NCI-H2196 treated with DMSO at 0.1 percent for 48 hours (cell line): ENCODE data around the gene NLRP1.
A peak's percentile ranks its signal among the peaks of the same experiment; 100 is the strongest.

Experiments used
- DNase-seq: peaks from one replicate; lab custom pipeline; 2025; ENCODE audit not compliant: unreplicated experiment; lab: John Stamatoyannopoulos, UW

The NLRP1 gene

DNA sequence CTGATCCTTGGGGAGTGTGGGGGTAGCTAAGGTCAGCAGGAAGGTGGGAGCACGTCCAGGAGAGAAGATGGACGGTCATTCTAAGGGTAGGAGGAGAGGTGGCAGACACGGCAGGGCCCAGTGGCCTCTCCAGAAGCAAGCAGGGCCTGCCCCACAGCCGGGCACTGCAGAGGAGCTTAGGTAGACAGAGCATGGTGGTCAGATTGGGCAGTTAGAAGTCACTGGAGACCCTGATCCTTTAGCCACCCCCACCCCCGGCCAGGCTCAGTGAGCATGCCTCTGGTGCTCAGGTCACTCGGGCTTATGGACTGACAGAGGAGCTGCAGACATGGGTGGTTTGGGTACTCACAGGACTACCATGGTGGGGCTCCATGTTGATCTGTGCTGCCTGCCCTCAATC is 26.3 kb downstream of the NLRP1 start:
- DNase-seq = no peak

DNA sequence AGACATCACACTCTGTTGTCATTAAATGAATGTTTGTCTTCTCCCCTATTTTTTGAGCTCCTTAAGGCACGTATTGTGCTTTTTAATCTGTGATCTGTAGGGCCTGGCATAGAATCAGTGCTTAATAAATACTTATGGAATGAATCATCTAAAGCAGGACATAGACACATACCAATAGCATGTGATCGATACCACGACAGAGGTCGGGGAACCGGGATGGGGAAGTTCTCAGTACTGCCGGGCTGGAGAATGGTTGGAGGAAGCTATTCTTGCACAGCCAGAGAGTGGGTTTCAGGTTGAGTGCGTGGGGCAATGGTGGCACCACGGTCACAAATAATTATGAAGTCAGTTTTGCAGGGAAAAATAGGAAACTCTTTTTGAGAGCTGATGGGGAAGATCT is 26.8 kb downstream of the NLRP1 start:
- DNase-seq = no peak

DNA sequence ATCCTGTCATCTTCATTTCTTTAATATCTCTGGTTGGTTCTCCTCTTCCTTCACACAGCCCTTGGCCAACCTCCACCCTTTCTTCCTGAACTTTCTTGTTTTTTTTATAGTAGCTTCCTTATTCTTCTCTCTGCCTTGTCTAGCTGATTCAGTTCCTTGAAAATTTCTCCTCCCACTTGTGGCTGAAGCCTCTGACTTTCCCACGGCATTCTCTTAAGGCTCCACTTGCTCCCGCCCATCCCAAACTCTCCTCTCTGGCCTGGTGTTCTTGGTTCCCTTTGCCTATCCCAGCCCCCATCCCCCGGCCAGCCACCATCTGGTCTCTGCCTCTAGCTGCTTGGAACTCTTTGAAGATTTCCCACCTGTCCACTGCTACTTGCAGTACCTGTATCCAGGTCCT is 29.1 kb downstream of the NLRP1 start:
- no peak for DNase-seq

DNA sequence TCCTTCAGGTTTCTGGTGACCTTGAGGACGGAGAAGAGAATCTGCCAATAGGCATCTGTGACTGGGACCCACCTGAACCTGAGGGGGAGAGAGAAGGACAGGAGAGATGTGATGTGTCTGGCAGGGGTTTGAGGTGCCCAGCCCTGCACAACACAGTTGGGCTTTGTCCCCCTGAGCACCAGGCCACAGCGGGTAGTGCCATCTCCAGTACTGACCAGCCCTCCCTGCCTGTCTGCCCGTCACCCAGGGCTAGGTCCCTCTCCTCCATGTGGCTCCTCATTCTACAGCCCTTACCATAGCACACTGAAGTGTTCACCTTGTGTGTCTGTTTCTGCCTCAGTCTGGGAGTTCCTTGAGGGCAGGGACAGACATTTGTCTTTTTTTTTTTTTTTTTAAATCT is 30.8 kb downstream of the NLRP1 start:
- DNase-seq = no peak

DNA sequence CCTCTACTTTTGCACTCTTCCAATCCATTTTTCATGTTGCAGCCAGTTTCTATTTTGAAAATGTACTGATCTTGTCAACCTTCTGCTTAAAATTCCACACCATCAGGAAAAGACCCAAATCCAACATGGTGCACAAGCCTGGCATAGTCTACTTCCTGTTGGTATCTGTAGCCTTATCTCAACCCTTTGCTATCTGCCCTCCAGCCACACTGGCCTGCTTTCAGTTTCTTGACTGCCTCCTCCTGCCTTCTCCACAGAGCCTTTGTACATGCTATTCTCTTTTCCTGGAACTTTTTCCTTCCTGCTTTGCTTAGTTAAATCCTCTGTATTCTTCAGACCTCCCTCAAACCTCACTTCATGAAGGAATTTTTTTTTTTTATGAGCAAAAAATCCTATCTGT is 31.5 kb downstream of the NLRP1 start:
- no peak for DNase-seq

DNA sequence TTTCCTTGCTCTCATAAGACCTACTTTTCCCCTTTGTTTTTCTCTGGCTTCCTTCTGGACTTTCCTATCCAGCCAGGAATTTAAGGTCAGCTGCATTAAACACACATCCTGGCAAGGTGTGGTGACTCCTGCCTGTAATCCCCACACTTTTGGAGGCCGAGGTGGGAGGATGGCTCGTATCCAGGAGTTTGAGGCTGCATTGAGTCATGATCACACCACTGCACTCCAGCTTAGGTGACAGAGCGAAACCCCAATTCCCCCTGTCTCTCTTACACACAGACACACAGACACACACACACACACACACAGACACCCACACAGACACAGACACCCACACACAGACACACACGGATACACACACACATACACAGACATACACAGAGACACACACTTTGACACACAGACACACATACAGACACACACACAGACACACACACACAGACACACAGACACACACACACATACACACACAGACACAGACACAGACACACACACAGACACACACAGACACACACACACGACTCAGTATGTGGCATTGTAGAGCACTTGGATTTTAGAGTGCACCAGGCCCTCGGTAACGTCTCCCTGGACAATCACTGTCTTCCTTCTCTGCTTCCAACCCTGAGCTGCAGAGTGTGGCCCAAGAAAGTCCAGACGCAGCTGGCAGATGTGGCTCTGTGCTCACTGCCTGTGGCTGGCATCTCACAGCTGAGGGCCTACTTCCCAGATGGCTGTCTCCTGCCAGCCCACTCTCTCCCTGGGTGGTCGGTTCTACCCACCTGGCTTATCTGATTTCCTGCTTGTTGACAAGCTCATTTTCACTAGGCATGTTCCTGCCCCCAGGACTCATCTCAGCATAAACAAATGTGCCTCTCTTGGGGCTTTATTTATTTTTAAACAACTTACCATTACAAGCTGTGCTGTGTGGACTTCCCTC is 39.0 kb downstream of the NLRP1 start:
- DNase-seq = no peak

DNA sequence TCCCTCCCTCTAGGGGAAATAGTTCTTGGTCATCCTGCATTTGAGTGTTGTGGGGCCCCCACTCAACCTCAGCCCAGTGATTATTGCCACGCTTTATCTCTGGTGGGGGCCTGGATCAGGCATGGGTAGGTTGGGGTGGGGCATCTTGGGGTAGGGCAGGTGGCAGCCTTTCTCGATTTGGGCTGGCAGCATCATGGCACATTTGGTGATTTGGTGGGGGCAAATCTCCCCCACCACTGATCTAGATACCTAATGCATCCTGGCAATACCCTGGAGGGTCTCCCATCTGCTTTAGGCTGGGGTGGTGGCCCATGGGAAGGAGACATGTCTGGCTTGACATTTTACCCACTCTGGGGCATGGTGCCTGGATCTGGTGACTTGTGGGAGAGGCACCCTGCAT is 40.2 kb downstream of the NLRP1 start:
- DNase-seq = no peak

DNA sequence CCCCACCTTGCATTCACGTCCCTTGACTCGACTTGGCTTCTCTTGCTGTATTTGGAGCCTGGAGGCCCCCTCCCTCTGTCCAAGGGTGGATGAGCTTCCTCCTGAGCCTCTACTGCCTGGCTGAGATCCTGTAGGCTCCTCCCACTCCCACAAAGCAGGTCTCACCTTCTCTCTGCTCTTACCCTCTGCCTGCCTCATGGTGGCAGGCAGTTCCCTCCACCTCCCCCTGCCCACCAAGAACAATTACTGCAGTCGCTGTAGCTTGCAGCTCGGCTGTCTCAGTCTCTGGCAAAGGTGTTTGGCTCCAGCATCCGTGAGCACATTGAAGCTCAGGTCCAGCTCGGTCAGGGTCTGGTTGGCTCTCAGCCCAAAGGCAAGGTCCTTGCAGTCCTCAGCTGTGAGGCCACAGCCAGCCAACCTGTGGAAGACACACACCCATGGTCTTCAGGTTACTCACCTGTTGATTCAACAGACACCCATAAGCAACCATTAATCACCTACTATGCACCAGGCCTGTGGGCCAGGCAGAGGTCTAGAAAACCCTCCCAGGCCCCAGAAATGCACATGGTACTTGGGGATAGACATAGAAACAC is 42.6 kb downstream of the NLRP1 start:
- DNase-seq = no peak

DNA sequence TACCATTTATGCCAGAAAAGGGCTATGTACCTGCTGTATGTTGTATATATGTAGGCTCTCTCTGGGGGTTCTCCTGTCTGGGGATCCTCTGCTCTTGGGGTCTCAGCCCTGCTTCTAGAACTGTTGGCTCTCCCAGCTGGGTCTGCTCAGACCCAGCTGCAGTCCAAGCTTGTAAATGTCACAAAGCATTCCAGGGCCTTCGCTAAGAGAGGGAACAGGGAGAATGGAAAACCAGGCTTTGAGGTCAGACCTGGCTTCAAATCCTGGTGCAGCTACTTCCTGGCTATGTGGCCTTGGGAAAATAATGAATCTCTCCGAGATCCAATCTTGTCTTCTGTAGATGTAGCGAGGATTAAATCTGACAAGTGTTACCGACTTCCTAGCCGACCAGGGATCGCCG is 44.0 kb downstream of the NLRP1 start:
- DNase-seq = no peak

DNA sequence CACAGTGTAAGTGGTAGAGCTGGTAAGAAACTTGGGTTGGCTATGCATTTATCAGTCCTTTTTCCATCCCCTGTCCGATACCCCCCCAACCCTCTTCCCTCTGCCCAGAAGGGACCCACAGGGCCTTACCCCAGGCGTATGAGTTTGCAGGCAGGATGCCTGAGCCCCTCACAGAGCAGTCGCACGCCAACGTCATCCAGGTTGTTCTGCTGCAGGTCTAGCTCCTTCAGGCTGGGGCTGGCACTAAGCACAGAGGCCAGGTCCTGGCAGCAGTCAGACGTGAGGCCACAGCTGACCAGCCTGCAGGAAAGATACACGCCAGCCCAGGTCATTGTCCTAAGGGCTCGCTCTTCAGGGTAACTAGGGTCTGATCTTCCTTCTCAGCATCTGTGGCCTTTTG is 45.0 kb downstream of the NLRP1 start:
- no peak for DNase-seq

DNA sequence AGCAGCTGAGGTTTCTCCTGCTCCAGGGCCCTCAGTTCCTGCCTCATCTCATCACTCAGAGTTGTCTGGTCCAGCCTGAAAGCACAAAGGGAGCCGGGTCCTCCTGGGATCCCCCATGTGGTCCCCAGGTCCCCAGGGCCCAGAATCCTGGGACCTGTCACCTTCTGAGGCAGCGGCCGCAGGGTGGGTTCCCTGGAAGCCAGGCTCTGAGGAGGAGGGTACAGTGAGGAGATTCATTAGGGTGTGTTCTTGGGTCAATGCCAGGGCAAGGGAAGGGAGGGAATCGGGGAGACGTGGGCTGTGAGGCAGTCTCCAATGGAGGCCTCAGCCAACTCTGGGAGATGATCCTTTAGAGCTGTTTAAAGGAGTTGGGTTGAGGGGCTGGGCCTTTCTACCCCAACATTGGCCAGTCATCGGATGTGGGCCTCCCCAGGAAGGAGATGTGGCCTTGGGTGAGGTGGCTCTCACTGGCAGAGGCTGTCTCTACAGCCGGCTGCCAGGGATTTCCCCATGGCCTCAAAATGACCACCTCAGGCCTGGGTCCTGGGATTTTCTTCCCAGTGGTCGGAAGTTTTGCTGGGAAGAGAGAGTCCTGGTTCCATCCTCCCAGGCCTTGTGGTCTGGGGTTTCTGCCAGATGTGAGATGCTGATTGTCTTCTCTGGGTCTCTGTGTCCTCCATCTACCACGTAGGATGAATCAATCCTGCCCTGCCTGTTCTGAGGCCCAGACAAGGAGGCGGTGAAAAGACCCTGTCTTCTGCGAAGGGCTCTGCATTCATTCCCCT is 47.3 kb downstream of the NLRP1 start:
- no peak for DNase-seq

DNA sequence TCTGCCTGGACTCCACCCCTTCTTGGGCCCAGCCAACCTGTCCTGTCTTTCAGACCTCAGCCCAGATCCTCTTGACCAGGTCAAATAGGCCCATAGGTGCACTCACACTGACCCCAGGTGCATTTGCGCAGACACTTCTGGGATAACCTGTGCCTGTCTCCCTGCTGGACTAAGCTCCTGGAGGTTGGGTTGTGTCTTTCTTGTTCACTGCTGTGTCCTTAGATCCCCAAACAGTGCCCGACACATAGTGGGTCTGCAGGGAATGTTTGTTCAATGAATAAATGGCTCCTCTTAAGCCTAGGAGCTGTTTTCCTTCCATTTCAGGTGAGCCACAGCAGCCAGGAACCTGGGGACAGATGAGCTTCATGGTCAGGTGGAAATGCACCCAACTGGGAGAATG is 48.9 kb downstream of the NLRP1 start:
- no peak for DNase-seq

DNA sequence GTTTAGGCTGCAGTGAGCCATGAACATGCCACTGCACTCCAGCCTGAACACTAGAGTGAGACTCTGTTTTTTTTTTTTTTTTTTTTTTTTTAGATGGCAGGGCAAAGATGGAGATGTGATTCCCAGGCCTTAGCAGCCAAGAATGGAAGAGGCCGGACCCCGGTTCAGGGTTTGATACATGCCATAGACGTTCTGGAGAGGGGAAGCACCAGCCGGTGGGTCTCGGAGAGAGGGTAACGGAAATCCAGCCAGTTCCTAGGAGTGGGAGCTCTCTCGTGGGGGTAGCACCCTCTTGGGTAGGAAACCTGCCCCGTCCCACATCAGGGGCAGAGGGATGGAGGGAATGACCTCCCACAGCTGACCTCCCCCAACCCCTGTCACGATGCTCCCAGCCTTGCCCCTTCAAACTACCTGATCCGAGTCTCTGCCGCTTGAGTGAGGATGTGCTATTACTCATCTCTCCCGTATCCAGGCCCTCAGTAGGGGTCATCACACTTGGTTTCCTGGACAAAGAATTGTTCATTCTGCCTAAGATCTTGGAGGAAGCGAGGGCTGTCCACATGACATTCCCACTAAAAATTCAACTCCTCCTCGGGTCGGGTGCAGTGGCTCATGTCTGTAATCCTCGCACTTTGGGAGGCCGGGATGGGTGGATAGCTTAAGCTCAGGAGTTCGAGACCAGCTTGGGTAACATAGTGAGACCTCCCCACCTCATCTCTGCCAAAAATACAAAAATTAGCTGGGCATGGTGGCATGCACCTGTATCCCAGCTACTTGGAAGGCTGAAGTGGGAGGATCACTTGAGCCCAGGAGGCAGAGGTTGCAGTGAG is 50.6 kb downstream of the NLRP1 start:
- DNase-seq = no peak

DNA sequence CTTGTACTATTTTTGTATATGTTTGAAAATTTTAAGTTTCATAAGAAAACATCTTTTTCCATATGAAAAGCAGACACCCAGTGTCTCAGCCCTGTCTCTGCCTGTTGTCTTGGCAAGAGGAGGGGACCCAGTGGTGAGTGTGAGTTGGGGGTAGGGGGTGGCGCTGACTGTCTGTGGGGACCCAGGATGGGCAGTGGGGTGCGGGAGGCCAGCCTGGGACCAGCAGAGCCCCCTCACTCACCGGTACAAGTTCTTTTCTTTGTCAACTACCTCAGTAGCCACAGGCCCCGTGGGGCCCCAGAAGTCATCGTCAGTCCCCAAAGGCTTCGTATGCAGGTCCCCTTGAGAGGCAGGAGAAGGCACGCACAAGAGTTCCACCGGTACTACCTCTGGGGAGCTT is 51.7 kb downstream of the NLRP1 start:
- no peak for DNase-seq

DNA sequence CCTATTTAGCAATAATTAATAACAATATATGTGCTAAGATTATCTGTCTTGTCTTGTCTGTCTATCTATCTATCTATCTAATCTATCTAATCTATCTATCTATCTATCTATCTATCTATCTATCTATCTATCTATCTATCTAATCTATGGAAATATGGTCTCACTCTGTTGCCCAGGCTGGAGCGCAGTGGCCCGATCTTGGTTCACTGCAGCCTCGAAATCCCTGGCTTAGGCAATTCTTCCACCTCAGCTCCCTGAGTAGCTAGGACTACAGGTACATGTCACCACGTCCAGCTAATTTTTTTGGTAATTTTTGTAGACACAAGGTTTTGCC is 53.3 kb downstream of the NLRP1 start:
- no peak for DNase-seq

DNA sequence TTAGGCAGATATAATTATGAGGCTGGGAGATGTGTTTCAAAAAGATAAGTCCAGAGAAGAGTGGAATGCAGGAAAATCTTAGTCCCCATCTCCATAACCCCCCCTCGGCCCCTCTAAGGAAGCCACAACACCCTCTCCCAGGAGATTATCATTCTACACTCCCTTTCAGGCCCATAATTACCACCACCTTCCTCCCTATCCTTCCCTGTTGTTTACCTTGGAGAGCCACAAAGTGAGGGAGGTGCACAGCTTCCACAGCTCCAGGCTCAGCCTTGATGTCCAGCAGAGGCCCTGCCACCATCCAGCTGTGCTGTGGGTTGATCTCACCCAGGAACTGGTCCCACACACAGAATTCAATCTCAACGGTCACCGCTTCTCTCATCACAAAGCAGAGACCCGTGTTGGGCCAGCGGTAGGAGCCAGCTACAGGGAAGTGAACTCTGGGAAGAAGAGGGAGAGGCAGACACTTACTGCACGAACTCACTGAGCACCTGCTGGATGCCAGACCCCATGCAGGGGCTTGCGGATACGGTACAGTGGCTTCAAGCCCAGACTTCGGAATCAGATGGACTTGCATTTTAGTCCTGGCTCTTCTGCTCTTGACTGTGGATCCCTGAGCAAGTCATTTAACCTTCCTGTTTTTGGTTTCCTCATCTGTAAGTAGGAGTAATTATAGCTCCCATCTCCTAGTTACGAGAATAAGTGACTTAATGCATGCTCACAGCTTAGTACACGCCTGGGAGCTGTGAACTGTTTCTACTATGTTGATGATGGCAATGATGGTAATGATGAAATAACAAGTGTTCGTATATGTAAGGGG is 53.8 kb downstream of the NLRP1 start:
- no peak for DNase-seq

DNA sequence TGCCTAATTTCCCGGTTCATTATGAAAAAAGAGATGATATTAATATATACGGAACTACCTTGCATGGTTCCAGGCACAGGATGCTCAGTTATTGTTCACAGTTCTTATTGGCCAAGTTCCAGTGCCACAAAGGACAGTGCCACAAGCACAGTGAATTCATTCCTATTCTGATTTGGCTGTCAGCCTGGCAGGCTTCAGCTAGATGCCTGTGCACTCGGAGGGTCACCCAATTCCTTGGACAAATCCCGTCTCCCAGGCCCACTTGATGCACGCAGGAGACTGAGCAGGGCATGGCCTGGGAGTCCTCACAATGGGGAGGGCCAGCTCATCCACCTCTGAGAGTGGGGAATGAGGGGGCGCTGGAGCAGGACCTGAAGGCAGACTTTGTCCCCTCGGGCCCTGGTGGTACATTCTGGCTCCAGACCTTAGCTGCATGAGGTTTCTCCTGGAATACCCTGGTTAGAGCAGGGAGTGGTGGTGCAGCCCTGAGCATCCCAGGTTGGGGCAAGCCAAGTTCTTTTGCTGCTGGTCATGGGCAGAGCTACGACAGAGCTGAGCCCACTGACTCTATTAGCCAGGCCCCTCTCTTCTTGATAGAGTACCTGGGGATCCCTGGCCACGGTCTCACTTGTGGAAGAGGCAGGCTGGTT is 56.6 kb downstream of the NLRP1 start:
- DNase-seq = no peak

DNA sequence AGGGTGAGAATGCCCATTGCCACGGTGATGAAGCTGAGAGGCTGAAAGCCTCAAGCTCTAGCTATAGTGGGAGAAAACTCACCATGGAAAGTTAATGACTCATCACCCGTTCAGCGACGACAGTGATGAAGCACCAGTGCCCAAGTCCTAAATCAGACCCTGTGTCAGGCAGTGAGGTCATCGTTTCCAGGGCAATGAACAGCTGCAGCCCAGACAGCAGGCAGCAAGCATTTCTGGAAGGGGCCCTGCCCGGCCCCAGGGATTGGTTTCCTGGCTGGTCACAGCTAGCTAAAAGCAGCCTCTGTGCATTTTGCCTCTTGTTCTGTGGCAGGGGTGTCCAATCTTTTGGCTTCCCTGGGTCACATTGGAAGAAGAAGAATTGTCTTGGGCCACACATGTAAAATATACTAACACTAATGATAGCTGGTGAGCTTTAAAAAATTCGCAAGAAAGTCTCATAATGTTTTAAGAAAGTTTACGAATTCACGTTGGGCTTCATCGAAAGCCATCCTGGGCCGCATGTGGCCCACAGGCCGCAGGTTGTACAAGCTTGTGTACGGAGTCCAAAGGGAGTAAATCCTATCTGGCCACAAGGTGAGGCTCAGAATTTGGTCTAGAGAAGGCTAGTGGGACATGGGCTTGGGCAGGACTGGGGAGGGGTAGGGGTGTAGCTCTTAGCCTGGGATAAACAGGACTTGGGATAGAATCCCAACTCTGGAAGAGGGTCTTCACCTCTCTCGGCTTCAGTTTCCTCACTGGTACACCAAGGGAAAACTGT is 57.3 kb downstream of the NLRP1 start:
- peak; percentile 1 for DNase-seq

DNA sequence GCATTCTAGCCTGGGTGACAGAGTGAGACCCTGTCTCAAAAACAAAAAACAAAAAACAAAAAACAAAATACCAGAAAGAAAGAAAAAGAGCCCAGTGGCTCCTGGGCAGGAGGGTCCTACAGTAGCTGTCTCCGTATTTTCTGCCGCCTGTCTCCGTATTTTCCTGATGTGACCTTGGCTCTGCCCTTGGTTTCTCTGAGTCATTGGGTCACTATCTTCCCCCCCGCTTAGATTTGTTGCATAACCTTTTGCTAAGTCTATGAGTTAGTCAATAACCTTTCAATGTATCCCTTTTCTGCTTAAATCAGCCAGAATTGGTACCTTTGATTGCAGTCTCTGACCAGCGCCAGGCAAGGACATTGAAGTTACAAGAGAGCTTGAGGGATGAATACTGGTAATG is 61.1 kb downstream of the NLRP1 start:
- DNase-seq = no peak
